Measurements from ENCODE around the gene SPRED2.

Gene SPRED2

GRCh38 chr2:65363879-65364666, 68.3 kb downstream of the SPRED2 start:
- DNase-seq: no peak

GRCh38 chr2:65361623-65362022, 70.8 kb downstream of the SPRED2 start:
- DNase-seq: no peak

DNA sequence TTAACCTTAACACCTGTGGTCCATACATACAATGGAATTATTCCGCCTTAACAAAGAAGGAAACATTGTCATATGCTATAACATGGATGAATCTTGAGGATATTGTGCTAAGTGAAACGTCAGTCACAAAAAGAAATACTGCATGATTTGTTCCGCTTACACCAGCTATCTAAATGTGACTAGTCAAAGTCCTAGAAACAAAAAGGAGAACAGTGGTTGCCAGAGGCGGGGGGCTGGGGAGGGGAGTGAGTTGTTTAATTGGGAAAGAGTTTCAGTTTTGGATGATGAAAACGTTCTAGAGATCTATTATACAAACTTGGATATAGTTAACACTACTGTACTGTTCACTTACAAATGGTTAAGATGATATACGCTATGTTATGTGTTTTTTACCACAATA, 72.0 kb downstream of the SPRED2 start:
- DNase-seq: no peak

- DNase-seq: no peak
Measured at GRCh38 chr2:65358678-65359400, 73.6 kb downstream of the SPRED2 start.

DNA sequence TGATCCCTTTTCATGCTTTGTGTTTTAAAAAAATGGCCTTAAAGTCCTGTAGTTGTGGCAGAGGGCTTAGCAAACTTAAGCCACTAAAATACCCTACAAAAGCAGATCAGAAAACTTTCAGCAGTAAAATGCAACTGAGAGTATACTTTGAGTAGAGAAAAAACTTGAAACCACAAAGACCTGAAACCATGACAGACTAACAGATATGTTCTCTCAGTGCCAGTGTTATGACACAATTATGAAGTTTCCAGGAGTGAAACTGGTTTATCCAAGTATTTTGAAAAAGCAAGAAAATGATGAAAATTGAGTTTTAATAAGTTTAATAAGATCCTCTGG, 74.5 kb downstream of the SPRED2 start:
- DNase-seq: no peak

GRCh38 chr2:65357095-65357958, 75.1 kb downstream of the SPRED2 start:
- no peak for DNase-seq

- DNase-seq: no peak
Measured at GRCh38 chr2:65355186-65355831, 77.1 kb downstream of the SPRED2 start.

- DNase-seq: no peak
Measured at GRCh38 chr2:65354773-65355172, 77.6 kb downstream of the SPRED2 start.

GRCh38 chr2:65353927-65354326, 78.5 kb downstream of the SPRED2 start:
- no peak for DNase-seq

- DNase-seq: no peak
Measured at GRCh38 chr2:65353046-65353445, 79.4 kb downstream of the SPRED2 start.

GRCh38 chr2:65351948-65352595, 80.3 kb downstream of the SPRED2 start:
- no peak for DNase-seq

DNA sequence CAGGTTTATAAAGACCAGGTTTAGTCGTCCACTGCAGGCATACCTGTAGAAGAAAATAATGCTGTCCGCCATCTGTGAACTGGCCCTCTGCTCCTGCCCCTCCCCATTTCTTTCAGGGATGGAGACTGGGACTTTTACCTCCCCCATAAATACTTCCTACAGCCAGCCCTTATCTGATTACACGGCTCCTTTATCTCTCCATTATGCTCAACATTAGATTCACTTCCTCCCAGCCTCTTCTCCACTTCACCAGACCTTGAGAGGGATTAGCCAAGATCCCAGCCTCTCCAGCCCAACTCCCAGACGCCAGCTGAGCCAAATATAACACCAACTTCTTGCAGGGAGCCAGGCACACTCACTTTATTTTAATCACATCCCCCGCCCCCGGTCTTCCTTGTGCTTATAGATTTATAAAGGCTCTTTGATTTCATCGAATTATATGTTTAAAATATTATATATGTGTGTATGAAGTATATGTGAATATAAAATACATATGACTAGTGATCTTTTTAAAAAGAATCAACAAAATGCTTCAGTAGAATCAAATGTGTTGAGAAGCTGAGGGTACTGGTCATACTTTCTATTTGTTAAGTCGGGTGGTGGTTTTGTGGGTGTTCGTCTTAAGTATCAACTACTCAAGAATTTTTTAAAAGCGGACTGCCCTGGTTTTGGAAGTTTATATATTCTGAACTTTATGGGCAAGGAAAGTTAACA, 81.0 kb downstream of the SPRED2 start:
- no peak for DNase-seq

DNA sequence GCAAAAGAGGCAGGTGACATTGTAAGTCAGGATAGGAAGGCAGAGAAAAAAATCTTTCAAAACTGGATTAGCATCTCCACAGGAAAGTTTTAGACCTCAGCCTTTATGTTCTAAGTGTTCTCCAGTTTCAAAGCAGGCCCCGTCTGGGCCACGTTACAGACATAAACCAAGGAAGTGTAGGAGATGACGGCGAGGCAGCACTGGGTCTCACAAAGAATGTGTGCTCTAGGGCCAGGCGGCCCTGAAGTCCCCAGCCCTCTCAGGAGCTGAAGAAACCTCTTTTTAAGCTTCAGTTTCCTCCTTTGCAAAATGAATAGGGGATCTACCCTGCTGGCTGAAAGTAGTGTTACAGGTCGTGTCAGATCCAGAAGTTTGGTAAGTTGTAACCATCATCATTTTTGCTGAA, 81.7 kb downstream of the SPRED2 start:
- peak; percentile 55 for DNase-seq

DNA sequence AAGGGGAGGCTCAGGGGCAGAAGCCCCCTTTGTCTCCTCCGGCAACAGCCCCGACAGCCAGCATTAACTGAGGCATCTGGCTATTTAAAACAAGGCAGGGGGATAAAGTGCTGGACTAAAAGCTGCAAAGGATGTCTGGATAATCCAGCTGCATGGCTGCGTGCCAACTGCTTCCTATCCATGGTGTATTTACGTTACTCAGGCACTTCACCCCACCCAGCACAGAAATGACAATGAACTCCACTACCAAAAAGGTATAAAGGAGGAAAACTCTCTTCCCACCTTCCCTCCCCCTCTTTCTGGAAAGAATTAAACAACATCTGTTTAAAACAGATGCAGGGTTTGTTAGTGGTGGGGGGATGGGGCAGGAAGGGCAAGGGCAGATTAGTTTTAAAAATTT, 82.5 kb downstream of the SPRED2 start:
- DNase-seq: peak; percentile 68

DNA sequence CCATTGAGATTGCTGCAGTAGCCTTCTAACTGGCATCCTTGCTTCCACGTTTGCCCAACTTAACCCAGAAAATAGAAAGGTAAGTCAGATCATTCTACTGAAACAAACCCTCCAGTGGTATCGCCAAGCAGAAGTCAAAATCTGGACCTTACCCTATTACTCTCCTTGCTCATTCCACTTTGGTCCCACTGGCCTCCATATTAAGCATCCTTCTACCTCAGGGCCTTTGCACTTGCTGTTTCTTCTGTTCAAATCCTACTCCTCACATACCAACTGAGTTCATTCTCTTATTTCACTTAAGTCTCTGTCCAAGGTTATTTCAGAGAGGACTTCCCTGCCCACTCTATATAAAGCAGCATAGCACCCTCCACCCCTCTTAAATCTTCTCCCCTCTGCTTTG, 84.5 kb downstream of the SPRED2 start:
- no peak for DNase-seq

- DNase-seq: no peak
Measured at GRCh38 chr2:65345631-65346030, 86.8 kb downstream of the SPRED2 start.

DNA sequence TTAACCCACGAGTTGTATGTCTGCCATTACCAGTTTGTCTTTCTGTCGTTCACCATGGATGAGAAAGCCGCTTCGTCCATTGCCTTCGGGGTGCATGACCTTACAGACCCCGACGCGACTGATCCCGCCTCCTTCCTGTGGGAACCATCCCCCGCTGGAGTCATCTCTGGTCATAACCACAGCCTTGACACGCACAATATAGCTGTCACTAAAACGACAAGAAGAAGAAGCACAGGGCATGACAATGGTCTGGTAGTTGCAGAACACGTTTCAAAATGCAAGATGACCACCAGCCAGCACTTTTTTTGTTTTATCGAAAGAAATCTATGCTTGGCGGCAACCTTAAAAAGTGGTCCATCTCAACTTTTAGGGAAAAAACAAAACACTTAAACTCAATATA, 87.7 kb downstream of the SPRED2 start:
- no peak for DNase-seq

DNA sequence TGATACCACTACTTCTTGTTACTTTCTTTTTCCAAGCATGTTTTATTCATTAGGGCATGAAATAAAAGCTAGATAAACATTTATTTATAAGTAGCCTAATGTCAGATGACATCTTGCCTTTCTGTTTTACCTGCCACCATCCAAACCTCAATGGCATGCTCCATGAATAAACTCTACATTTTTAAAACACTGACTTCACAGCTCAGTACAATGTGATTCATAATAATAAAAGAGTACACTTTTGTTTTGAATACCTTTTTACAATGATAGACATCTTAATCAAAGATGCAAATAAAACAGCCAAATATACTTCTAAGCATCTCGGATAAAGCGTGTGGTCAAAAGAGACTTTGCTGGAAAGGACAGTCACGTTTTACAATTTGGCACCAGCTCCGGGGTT, 88.2 kb downstream of the SPRED2 start:
- DNase-seq: no peak

GRCh38 chr2:65343386-65343785, 89.0 kb downstream of the SPRED2 start:
- DNase-seq: no peak

DNA sequence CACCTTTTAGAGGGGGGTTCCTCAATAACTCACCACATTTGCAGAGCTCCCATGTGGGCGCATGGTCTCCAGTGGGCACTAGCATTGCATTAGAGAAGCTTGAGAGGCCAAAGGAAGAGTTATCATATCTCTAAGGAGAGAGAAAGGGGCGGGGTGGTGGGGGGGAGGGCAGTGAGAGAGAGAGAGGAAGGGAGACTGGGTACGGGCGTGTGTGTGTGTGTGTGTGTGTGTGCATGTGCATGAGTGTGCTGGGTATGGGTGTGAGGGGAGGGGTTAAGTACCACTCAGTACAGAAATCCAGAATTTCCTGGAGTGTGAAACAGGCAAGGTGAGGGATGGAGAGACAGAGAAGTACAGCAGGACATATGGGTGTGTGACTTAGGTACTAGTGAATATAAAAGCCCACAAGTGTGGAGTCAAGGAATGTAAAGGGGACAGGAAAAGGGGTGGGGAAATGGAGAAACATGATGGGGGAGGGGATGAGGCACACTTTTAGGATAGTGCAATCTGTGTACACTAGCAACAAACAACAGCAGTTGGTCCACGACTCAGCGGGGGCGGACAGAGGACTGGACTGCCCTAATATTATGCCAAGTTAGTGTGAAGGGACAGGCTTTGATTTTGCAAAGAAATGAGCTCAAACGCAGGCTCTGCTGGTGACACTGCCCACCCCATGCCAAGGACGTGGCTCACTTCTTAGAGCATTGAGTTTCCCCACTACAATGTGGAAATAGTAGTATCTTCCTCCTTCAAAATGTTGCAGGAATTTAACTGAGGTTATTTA, 91.3 kb downstream of the SPRED2 start:
- DNase-seq: peak; percentile 34

DNA sequence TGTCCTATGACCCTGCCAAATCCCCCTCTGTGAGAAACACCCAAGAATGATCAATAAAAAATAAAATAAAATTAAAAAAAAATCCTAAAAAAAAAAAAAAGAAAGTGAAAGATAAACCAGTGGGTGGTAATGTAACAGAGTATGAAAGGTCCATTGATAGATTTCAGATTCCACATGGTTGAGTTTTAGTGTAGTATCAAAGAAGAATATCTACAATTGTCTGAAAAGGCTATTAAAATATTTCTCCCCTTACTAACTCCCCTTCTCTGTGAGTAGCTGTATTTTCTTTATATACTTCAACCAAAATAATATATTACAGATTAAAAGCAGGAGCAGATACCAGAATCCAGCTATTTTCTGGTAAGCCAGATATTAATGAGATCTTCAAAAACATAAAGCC, 92.8 kb downstream of the SPRED2 start:
- no peak for DNase-seq

Data from hematopoietic multipotent progenitor cell treated with erythropoietin and hydrocortisone succinate and interleukin-3 and kit ligand, for 4 days (in vitro differentiated cells).